Cardiac fibroblast (primary cell): ENCODE results near the gene LTA4H.
A peak's percentile ranks its signal among the peaks of the same experiment; 100 is the strongest.

ENCODE experiments used
- DNase-seq, 2 donors: peaks; one replicate each; pipeline versions ENCODE4 v3.0.0 to v3.0.0-alpha.2; 2010; ENCODE audit warnings: low read depth in 2 of 2
- H3K4me3 ChIP-seq, 2 donors: replicated peaks in 1 of 2; 1 replicate in 1 of 2; 2 replicates in 1 of 2; pipeline ENCODE4 v1.5.1; 2011; ENCODE audit warnings: low read depth in 2 of 2, low read length in 2 of 2, mild to moderate bottlenecking in 2 of 2, moderate library complexity in 1 of 2
- CTCF ChIP-seq: IDR thresholded peaks from one replicate; pipeline ENCODE4 v1.5.1; 2011; ENCODE audit warnings: low read depth, mild to moderate bottlenecking, low read length, inconsistent platforms

The LTA4H gene

GRCh38 chr12:96035283-96036236 is at the start of gene LTA4H:
TSS of gene LTA4H (minus strand) at chr12:96035587. CDS start at chr12:96035519, 68 bp downstream.
- TF ChIP-seq CTCF: no peak
- DNase-seq: peak; percentile 99
- H3K4me3 ChIP-seq: peak within 1 kb of the TSS; percentile 97

GRCh38 chr12:96084624-96085023 is 49.2 kb upstream of the LTA4H start:
- no peak for DNase-seq
- no peak for TF ChIP-seq CTCF
- H3K4me3 ChIP-seq: no peak overlapping the region

- no peak for TF ChIP-seq CTCF
- H3K4me3 ChIP-seq: no peak overlapping the region
- peak in 1 of 2 donors; percentile 9 for DNase-seq
Observed at GRCh38 chr12:96083020-96083719, 47.8 kb upstream of the LTA4H start.

GRCh38 chr12:96081596-96081995 is 46.2 kb upstream of the LTA4H start:
- no peak for DNase-seq
- TF ChIP-seq CTCF: no peak
- H3K4me3 ChIP-seq: no peak overlapping the region

GRCh38 chr12:96078231-96079135 is 43.1 kb upstream of the LTA4H start:
- no peak overlapping the region for H3K4me3 ChIP-seq
- no peak for TF ChIP-seq CTCF
- peak; percentile 29 to 45 for DNase-seq

- TF ChIP-seq CTCF: no peak
- no peak overlapping the region for H3K4me3 ChIP-seq
- no peak for DNase-seq
Observed at GRCh38 chr12:96077081-96077480, 41.7 kb upstream of the LTA4H start.
